Measurements from ENCODE around the gene NQO1. TPM values are rescaled to one million over a fixed set of nuclear protein-coding genes. Genes with fewer than 3 reads are reported as not detected.

Gene NQO1
- total and polyA plus RNA-seq, 10 donors: 9.2 to 70.6 (median 20.6) TPM

- TF ChIP-seq POLR2AphosphoS5 (IDR thresholded peaks at IDR 0.05): no peak
- TF ChIP-seq CTCF (IDR thresholded peaks at IDR 0.05 in 8 of 11, conservative IDR thresholded peaks at IDR 0.05 in 3 of 11): no peak
- TF ChIP-seq POLR2A (IDR thresholded peaks at IDR 0.05): no peak
- intact Hi-C loops (cut with DNase I; ENCODE audit: low total_unique reads): no loop called here
- Histone ChIP-seq H3K4me3 (no peak overlapping the region), H3K4me1 (peaks cover 0 to 22% (median 12%) of the 10 kb centered on the region in 6 donors), H3K27ac (no peak overlapping the region), H3K36me3 (peaks cover 0 to 20% (median 4%) of the 10 kb centered on the region in 6 donors), H3K9me3 (no peaks in the 10 kb centered on the region), H3K27me3 (replicated peaks in 1 of 7) (no peaks in the 10 kb centered on the region)
- WGBS, 5 donors: 85 to 96% (median 95%) methylated on average over 6 of the region's 6 CpGs
- DNase-seq: no peak
Measured at GRCh38 chr16:69721441-69721957, 4.9 kb downstream of the NQO1 start.

DNA sequence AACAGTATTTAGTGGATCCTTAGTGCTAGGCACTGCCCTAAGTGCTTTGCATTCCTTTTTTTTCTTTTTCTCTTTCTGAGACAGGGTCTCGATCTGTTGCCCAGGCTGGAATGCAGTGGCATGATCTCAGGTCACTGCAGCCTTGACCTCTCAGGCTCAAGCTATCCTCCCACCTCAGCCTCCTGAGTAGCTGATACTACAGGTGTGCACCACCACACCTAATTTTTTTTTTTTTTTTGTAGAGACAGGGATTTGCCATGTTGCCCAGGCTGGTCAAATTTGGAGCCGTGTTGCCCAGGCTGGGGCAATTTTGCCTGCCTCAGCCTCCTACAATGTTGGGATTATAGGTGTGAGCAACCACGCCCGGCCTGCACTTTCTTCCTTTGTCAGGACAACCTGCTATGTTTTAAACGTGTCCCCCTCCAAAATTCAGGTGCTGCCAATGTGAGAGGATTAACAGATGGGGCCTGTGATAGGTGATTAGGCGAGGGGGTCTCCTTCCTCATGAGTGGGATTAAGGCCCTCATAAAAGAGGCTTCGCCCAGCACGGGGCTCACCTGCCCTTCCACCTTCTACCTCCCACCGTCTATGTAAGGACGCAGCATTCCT lies 5.4 kb downstream of the NQO1 start:
- peak; percentile 35 for DNase-seq
- 92 to 95% (median 94%) methylated on average over 10 of the region's 10 CpGs for WGBS, 5 donors

DNA sequence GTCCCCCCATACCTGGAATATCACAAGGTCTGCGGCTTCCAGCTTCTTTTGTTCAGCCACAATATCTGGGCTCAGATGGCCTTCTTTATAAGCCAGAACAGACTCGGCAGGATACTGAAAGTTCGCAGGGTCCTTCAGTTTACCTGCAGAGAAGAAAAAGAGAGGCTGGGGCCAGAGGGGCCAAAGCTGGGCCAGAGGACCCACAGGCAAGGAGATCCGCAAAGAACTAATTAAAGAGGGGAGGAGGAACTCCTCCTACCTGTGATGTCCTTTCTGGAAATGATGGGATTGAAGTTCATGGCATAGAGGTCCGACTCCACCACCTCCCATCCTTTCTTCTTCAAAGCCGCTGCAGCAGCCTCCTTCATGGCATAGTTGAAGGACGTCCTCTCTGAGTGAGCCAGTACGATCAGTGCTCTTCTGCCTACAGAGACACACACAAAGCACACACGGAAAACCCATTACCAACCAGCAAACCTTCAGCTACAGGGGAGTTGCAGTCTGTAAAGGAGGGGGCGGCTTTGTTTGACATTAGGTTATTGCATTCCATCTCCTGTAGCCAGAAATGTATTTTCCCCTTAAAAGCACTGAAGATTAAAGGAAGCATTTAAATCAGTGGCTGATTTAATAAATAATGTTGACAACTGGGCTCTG lies 8.1 kb downstream of the NQO1 start:
- no peaks in the 10 kb centered on the region for H3K9me3 ChIP-seq
- intact Hi-C loops (cut with DNase I; ENCODE audit: low total_unique reads): no loop called here
- TF ChIP-seq POLR2AphosphoS5 (IDR thresholded peaks at IDR 0.05): no peak
- no peaks in the 10 kb centered on the region for H3K27me3 ChIP-seq (replicated peaks in 1 of 7)
- 84 to 92% (median 87%) methylated on average over 10 of the region's 10 CpGs for WGBS, 5 donors
- H3K36me3 ChIP-seq: peaks cover 0 to 52% (median 5%) of the 10 kb centered on the region in 6 donors
- no peaks in the 10 kb centered on the region for H3K4me1 ChIP-seq
- H3K27ac ChIP-seq: no peak overlapping the region
- H3K4me3 ChIP-seq: no peak overlapping the region
- DNase-seq: no peak

More for the DNA sequence above, 5.4 kb downstream of the NQO1 start:
- peaks cover 0 to 25% (median 4%) of the 10 kb centered on the region in 6 donors for H3K36me3 ChIP-seq
- peaks cover 0 to 16% (median 8%) of the 10 kb centered on the region in 6 donors for H3K4me1 ChIP-seq
- no peaks in the 10 kb centered on the region for H3K9me3 ChIP-seq
- no peaks in the 10 kb centered on the region for H3K27me3 ChIP-seq (replicated peaks in 1 of 7)
- TF ChIP-seq POLR2AphosphoS5 (IDR thresholded peaks at IDR 0.05): no peak
- TF ChIP-seq CTCF (IDR thresholded peaks at IDR 0.05 in 8 of 11, conservative IDR thresholded peaks at IDR 0.05 in 3 of 11): no peak
- TF ChIP-seq POLR2A (IDR thresholded peaks at IDR 0.05): no peak
- intact Hi-C loops (cut with DNase I; ENCODE audit: low total_unique reads): no loop called here
- no peak overlapping the region for H3K4me3 ChIP-seq
- H3K27ac ChIP-seq: no peak overlapping the region

DNA sequence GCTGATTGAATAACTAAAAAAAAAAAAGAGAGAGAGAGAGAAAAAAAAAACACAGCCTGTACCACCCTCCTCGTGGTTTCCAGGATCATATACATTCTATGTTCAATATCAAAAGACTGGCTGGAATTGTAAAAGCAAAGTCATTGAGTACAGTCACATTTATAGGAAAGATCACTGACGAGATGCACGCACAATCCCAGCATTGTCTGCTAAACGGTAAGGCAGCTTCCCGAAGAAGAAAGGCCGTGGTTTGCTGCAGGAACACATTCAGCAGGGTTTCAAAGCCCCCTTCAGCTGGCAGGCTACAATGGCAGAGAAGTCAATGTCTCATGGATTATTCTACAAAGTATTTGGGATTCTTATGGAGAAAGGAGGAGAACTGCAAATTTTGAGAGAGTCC lies 9.3 kb downstream of the NQO1 start:
- H3K36me3 ChIP-seq: peaks cover 0 to 64% (median 9%) of the 10 kb centered on the region in 6 donors
- WGBS, 5 donors: 88 to 94% (median 91%) methylated on average over 6 of the region's 6 CpGs
- no peak for DNase-seq
- no peaks in the 10 kb centered on the region for H3K9me3 ChIP-seq
- intact Hi-C loops (cut with DNase I; ENCODE audit: low total_unique reads): no loop called here
- TF ChIP-seq POLR2AphosphoS5 (IDR thresholded peaks at IDR 0.05) (no peak), CTCF (IDR thresholded peaks at IDR 0.05 in 8 of 11, conservative IDR thresholded peaks at IDR 0.05 in 3 of 11) (no peak), POLR2A (IDR thresholded peaks at IDR 0.05) (no peak)
- H3K4me1 ChIP-seq: no peaks in the 10 kb centered on the region
- no peak overlapping the region for H3K27ac ChIP-seq
- no peak overlapping the region for H3K4me3 ChIP-seq
- H3K27me3 ChIP-seq (replicated peaks in 1 of 7): no peaks in the 10 kb centered on the region

Measured in spleen (tissue), 11 donors.